Osteoblast (primary cell): ENCODE data around the gene ATG16L2. TPM values are rescaled to one million over a fixed set of nuclear protein-coding genes. Genes with fewer than 3 reads are reported as not detected.

ENCODE experiments used
- DNase-seq: peaks from one replicate; pipeline ENCODE4 v3.0.0; 2011; ENCODE audit warnings: low spot score, mixed read lengths; ENCODE audit not compliant: insufficient read length; ENCODE audit errors: missing footprints
- H2AFZ ChIP-seq: 2 replicates; pipeline ENCODE4 v1.6.0; 2011; ENCODE audit warnings: mild to moderate bottlenecking, low read length
- H3K27ac ChIP-seq: 2 replicates; pipeline ENCODE4 v1.5.1; 2011; ENCODE audit warnings: mild to moderate bottlenecking, low read depth, low read length, moderate library complexity
- H3K27me3 ChIP-seq: 2 replicates; pipeline ENCODE4 v1.6.0; 2012; ENCODE audit warnings: mild to moderate bottlenecking, control low read depth, inconsistent platforms, low read length, moderate library complexity; ENCODE audit not compliant: insufficient read depth
- H3K36me3 ChIP-seq: 2 replicates; pipeline ENCODE4 v1.5.1; 2011; ENCODE audit warnings: mild to moderate bottlenecking, low read length, control low read depth, moderate library complexity; ENCODE audit not compliant: insufficient read depth
- H3K4me1 ChIP-seq: 2 replicates; pipeline ENCODE4 v1.5.1; 2011; ENCODE audit warnings: mild to moderate bottlenecking, low read length, control low read depth, moderate library complexity; ENCODE audit not compliant: insufficient read depth
- H3K4me2 ChIP-seq: 2 replicates; pipeline ENCODE4 v1.6.0; 2011; ENCODE audit warnings: mild to moderate bottlenecking, low read length; ENCODE audit not compliant: insufficient read depth
- H3K4me3 ChIP-seq: fragments of 200-600 bp; sonication (generic); 3 replicates; pipeline ENCODE4 v1.5.1; 2012; ENCODE audit warnings: mild to moderate bottlenecking, low read length, inconsistent platforms; ENCODE audit not compliant: insufficient read depth
- H3K79me2 ChIP-seq: 2 replicates; pipeline ENCODE4 v1.6.0; 2012; ENCODE audit warnings: mild to moderate bottlenecking, low read length, control low read depth, inconsistent platforms; ENCODE audit not compliant: insufficient read depth
- H3K9me3 ChIP-seq: 2 replicates; pipeline ENCODE4 v1.5.1; 2011; ENCODE audit warnings: low read depth, low read length, control low read depth
- H4K20me1 ChIP-seq: 2 replicates; pipeline ENCODE4 v1.6.0; 2012; ENCODE audit warnings: mild to moderate bottlenecking, low read length, control low read depth; ENCODE audit not compliant: insufficient read depth
- CTCF ChIP-seq: IDR thresholded peaks from 2 replicates; pipeline ENCODE4 v1.5.1; 2011; ENCODE audit warnings: mild to moderate bottlenecking, low read depth, low read length, moderate library complexity; ENCODE audit errors: extremely low read depth
- total RNA-seq: library from RNA; depleted of rRNA; stranded (reverse); fragments of >200 nt; gene quantifications from 2 replicates; pipeline ENCODE4 v1.2.3, GENCODE V29; 2012

The ATG16L2 gene
- total RNA-seq, 1 donor = 11.9 TPM

GRCh38 chr11:72813740-72814285 is 398 bp upstream of the ATG16L2 start:
- Histone ChIP-seq H4K20me1 (peaks cover 6% of the 10 kb centered on the region), H3K4me2 (peak overlapping the region; percentile 90), H3K79me2 (peaks cover 34% of the 10 kb centered on the region), H3K4me1 (peaks cover 31% of the 10 kb centered on the region), H3K9me3 (no peaks in the 10 kb centered on the region), H3K4me3 (peak overlapping the region; percentile 79), H2AFZ (peak overlapping the region; percentile 88), H3K36me3 (peaks cover 21% of the 10 kb centered on the region), H3K27ac (peak overlapping the region; percentile 97), H3K27me3 (no peaks in the 10 kb centered on the region)
- TF ChIP-seq CTCF = no peak
- no peak for DNase-seq

- peaks cover 10% of the 10 kb centered on the region for H3K36me3 ChIP-seq
- peaks cover 31% of the 10 kb centered on the region for H3K4me1 ChIP-seq
- peak overlapping the region; percentile 65 for H2AFZ ChIP-seq
- H3K79me2 ChIP-seq = peaks cover 34% of the 10 kb centered on the region
- H4K20me1 ChIP-seq = peaks cover 3% of the 10 kb centered on the region
- H3K27ac ChIP-seq = peak overlapping the region; percentile 97
- peak overlapping the region; percentile 79 for H3K4me3 ChIP-seq
- peak overlapping the region; percentile 90 for H3K4me2 ChIP-seq
- TF ChIP-seq CTCF = no peak
- no peaks in the 10 kb centered on the region for H3K27me3 ChIP-seq
- peak; percentile 77 for DNase-seq
- H3K9me3 ChIP-seq = no peaks in the 10 kb centered on the region
These were observed 953 bp downstream of the ATG16L2 start for GRCh38 chr11:72815110-72815618.

- no peaks in the 10 kb centered on the region for H3K9me3 ChIP-seq
- no peak overlapping the region for H3K4me2 ChIP-seq
- peaks cover 3% of the 10 kb centered on the region for H4K20me1 ChIP-seq
- H3K27me3 ChIP-seq = no peaks in the 10 kb centered on the region
- no peak for TF ChIP-seq CTCF
- no peak overlapping the region for H2AFZ ChIP-seq
- no peak overlapping the region for H3K27ac ChIP-seq
- H3K36me3 ChIP-seq = peaks cover 5% of the 10 kb centered on the region
- no peak for DNase-seq
- peaks cover 29% of the 10 kb centered on the region for H3K79me2 ChIP-seq
- H3K4me3 ChIP-seq = no peak overlapping the region
- peaks cover 36% of the 10 kb centered on the region for H3K4me1 ChIP-seq
These were observed 2.3 kb downstream of the ATG16L2 start for GRCh38 chr11:72816404-72816990.

GRCh38 chr11:72817966-72818365 is 3.8 kb downstream of the ATG16L2 start:
- Histone ChIP-seq H3K79me2 (peaks cover 17% of the 10 kb centered on the region), H3K4me1 (peaks cover 33% of the 10 kb centered on the region), H3K36me3 (peaks cover 5% of the 10 kb centered on the region), H3K27ac (no peak overlapping the region), H3K4me2 (no peak overlapping the region), H3K9me3 (no peaks in the 10 kb centered on the region), H3K27me3 (no peaks in the 10 kb centered on the region), H4K20me1 (peaks cover 3% of the 10 kb centered on the region), H2AFZ (no peak overlapping the region), H3K4me3 (no peak overlapping the region)
- TF ChIP-seq CTCF = no peak
- DNase-seq = no peak
